ENCODE measurements around the gene ARHGEF33. TPM values are rescaled to one million over a fixed set of nuclear protein-coding genes. Genes with fewer than 3 reads are reported as not detected.

The ARHGEF33 gene
- total RNA-seq, 1 donor from 2014 or later, result 1.3 TPM

- H3K36me3 ChIP-seq, result peaks cover 30% of the 10 kb centered on the region
- TF ChIP-seq CTCF (IDR thresholded peaks at IDR 0.05), result no peak
- H3K4me1 ChIP-seq, result no peaks in the 10 kb centered on the region
- no peak overlapping the region for H3K4me3 ChIP-seq
- DNase-seq (no peak), ATAC-seq (no peak)
- H3K27me3 ChIP-seq, result no peaks in the 10 kb centered on the region
- H3K27ac ChIP-seq, result no peak overlapping the region
- H3K9me3 ChIP-seq, result no peaks in the 10 kb centered on the region
- intact Hi-C loops (cut with DNase I), result no loop called here
These were observed 22.8 kb upstream of the ARHGEF33 start for GRCh38 chr2:38866773-38867443.

- intact Hi-C loops (cut with DNase I), result no loop called here
- no peaks in the 10 kb centered on the region for H3K27me3 ChIP-seq
- no peak for DNase-seq
- TF ChIP-seq CTCF (IDR thresholded peaks at IDR 0.05), result no peak
- H3K4me3 ChIP-seq, result no peak overlapping the region
- no peaks in the 10 kb centered on the region for H3K9me3 ChIP-seq
- no peak overlapping the region for H3K27ac ChIP-seq
- no peak for ATAC-seq
- H3K36me3 ChIP-seq, result peaks cover 5% of the 10 kb centered on the region
- peaks cover 11% of the 10 kb centered on the region for H3K4me1 ChIP-seq
These were observed 18.2 kb upstream of the ARHGEF33 start for GRCh38 chr2:38871432-38871831.

GRCh38 chr2:38873763-38874162, 15.9 kb upstream of the ARHGEF33 start:
- ATAC-seq (no peak), DNase-seq (no peak)
- no peaks in the 10 kb centered on the region for H3K27me3 ChIP-seq
- H3K4me1 ChIP-seq, result peaks cover 13% of the 10 kb centered on the region
- no peak overlapping the region for H3K27ac ChIP-seq
- intact Hi-C loops (cut with DNase I), result no loop called here
- TF ChIP-seq CTCF (IDR thresholded peaks at IDR 0.05), result no peak
- H3K9me3 ChIP-seq, result no peaks in the 10 kb centered on the region
- H3K36me3 ChIP-seq, result no peaks in the 10 kb centered on the region
- no peak overlapping the region for H3K4me3 ChIP-seq

GRCh38 chr2:38875227-38875575, 14.5 kb upstream of the ARHGEF33 start:
- DNase-seq (no peak), ATAC-seq (no peak)
- H3K9me3 ChIP-seq, result no peaks in the 10 kb centered on the region
- no peaks in the 10 kb centered on the region for H3K27me3 ChIP-seq
- no peaks in the 10 kb centered on the region for H3K36me3 ChIP-seq
- H3K4me3 ChIP-seq, result peak overlapping the region; percentile 88
- intact Hi-C loops (cut with DNase I), result no loop called here
- no peak for TF ChIP-seq CTCF (IDR thresholded peaks at IDR 0.05)
- peaks cover 13% of the 10 kb centered on the region for H3K4me1 ChIP-seq
- H3K27ac ChIP-seq, result peak overlapping the region; percentile 83

- intact Hi-C loops (cut with DNase I), result no loop called here
- ATAC-seq (peak; percentile 100), DNase-seq (peak; percentile 95)
- peaks cover 5% of the 10 kb centered on the region for H3K36me3 ChIP-seq
- no peaks in the 10 kb centered on the region for H3K9me3 ChIP-seq
- peak within 1 kb of the TSS; percentile 83 for H3K27ac ChIP-seq
- no peak for TF ChIP-seq CTCF (IDR thresholded peaks at IDR 0.05)
- H3K4me3 ChIP-seq, result peak within 1 kb of the TSS; percentile 88
- peaks cover 13% of the 10 kb centered on the region for H3K4me1 ChIP-seq
- H3K27me3 ChIP-seq, result no peaks in the 10 kb centered on the region
These were observed 13.9 kb upstream of the ARHGEF33 start, which contains the start of the genes DHX57 and MORN2 for GRCh38 chr2:38875576-38876367. Gene DHX57, minus strand, starts transcription at chr2:38875934. Its CDS starts 7,529 bp downstream, at chr2:38868405. Gene MORN2, plus strand, starts transcription at chr2:38875976.

All from upper lobe of right lung (tissue), 1 donor.